ENCODE data around the gene MOB2. TPM values are rescaled to one million over a fixed set of nuclear protein-coding genes. Genes with fewer than 3 reads are reported as not detected.
"Not testable (repeated sequence)": the region's sequence is repeated elsewhere in the genome, so short reads cannot be mapped to it uniquely, and the experiment has no call there.

MOB2 gene
- total and polyA plus RNA-seq, 4 donors, result 8.3 to 18.5 (median 14.8) TPM

DNA sequence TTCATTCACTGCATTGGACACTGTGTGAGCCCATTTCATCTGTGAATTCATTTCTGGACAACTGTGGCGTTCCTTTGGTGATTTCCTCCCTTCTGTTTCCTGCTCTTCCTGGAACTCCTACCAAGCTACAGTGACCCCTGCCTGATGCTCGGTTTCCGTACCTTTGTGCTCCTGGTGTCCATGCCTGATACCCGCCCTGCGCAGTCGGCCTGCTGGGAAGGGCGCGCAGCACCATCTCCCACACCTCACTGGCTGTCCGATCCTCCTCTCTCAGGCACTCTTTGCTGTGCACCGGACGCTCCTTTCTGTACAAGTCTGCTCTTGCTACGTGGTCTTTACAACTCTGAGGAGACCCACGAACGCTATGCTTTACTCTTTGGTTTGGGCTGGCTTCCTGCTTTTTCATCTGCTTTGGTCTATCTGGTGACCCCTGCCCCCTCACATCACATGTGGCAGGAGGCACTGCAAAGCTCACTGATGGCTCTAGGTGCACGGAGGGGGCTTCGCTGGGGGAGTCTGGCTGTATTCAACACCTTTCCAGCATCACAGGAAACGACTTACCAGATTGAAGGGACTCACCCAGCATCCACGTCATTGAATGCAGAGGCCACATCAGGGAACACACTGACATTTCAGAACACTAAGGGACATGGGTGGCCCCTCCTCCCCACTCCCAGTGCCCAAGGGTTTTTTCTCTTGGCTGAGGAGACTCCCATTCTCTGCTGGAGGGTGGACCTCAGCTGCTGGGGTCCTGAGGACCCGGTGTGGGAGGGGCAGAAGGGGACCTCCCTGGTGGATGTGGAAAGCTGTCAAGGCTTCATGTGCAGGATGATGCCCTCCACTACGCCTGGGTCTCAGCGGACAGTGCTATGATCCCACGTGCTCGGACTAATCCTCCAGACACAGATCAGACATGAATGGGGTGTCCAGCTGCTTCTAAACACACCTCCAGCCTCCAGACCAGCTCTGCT is 27.0 kb upstream of the MOB2 start:
- no peak overlapping the region for H3K27ac ChIP-seq (ENCODE audit: low read depth in 1 of 2, low read length in 2 of 2)
- 84% methylated on average over 23 of the region's 23 CpGs for WGBS
- no peaks in the 10 kb centered on the region for H3K9me3 ChIP-seq (ENCODE audit: control insufficient read depth in 4 of 4, low read length in 3 of 4)
- H3K36me3 ChIP-seq (ENCODE audit: control insufficient read depth in 4 of 4, insufficient read depth in 3 of 4, low read depth in 1 of 4, low read length in 3 of 4), result no peaks in the 10 kb centered on the region
- H3K27me3 ChIP-seq (ENCODE audit: control insufficient read depth in 4 of 4, insufficient read depth in 4 of 4, low read length in 3 of 4), result no peaks in the 10 kb centered on the region
- no peak overlapping the region for H3K4me3 ChIP-seq (ENCODE audit: low read depth in 1 of 3, low read length in 3 of 3)
- peaks cover 2 to 12% (median 7%) of the 10 kb centered on the region in 4 donors for H3K4me1 ChIP-seq (ENCODE audit: control insufficient read depth in 4 of 4, insufficient read depth in 4 of 4, low read length in 3 of 4)
- TF ChIP-seq NR2F2 (IDR thresholded peaks at IDR 0.05) (peak; percentile 31), FOXA2 (IDR thresholded peaks at IDR 0.05) (no peak), RAD21 (IDR thresholded peaks at IDR 0.05) (no peak)
- H3K9ac ChIP-seq (ENCODE audit: low read depth in 1 of 2, low read length in 2 of 2), result no peak overlapping the region
- DNase-seq (ENCODE audit: low spot score), result no peak

DNA sequence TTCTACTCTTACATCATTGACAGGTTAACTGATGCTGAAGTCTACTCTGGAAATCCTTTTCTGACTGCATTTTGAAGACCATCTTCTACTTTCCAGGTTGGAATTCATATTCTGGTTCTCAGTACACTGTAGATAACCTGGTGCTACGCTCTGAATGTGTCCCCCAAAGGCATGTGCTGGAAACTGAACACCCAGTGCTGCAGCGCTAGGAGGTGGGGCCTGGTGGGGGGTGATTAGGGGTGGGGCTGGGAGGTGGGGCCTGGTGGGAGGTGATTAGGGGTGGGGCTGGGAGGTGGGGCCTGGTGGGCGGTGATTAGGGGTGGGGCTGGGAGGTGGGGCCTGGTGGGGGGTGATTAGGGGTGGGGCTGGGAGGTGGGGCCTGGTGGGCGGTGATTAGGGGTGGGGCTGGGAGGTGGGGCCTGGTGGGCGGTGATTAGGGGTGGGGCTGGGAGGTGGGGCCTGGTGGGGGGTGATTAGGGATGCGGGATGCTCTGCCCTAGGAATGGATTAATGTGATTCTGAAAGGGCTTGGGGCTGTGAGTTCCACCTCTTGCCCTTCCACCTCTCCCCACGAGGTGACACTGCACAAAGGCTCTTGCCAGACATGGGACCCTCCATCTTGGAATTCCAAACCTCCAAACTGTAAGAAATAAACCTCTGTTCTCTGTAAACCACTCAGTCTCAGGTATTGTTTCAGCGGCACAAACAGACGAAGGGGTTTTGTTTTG is 26.1 kb upstream of the MOB2 start:
- H3K4me1 ChIP-seq (ENCODE audit: control insufficient read depth in 4 of 4, insufficient read depth in 4 of 4, low read length in 3 of 4), result peaks cover 2 to 12% (median 7%) of the 10 kb centered on the region in 4 donors
- H3K27ac ChIP-seq (ENCODE audit: low read depth in 1 of 2, low read length in 2 of 2); DNase-seq (ENCODE audit: low spot score): not testable (repeated sequence)

DNA sequence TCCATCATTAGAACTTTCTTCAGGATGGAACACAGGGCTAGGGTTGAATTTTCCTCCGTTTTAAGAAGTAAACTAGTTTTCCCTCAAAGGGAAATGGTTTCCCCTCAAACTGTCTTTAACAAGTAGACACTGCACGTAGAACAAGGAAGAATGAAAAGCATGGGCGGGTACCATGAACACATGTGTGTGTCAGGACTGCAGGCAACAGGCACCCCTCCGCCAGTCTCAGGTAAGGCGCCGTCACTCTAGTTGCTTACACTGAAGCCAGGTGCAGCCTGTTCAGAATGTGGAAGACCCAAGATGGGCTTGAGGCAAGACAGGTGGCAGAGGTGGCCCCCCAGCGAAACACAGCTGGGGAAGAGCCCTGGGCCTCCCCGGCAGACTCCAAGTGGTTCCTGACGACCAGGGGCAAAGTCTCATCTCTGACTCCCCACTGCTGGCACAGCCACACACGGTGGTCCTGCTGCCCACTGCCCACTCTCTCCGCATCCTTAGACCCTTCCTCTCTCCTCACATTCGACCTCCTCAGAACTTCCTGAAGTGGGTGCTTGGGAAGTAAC is 25.4 kb upstream of the MOB2 start:
- TF ChIP-seq TAF1 (conservative IDR thresholded peaks at IDR 0.05) (no peak), SP1 (IDR thresholded peaks at IDR 0.05) (no peak)
- TF ChIP-seq, protein P1, sequence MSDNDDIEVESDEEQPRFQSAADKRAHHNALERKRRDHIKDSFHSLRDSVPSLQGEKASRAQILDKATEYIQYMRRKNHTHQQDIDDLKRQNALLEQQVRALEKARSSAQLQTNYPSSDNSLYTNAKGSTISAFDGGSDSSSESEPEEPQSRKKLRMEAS (IDR thresholded peaks at IDR 0.05), result no peak
- TF ChIP-seq, protein P2, sequence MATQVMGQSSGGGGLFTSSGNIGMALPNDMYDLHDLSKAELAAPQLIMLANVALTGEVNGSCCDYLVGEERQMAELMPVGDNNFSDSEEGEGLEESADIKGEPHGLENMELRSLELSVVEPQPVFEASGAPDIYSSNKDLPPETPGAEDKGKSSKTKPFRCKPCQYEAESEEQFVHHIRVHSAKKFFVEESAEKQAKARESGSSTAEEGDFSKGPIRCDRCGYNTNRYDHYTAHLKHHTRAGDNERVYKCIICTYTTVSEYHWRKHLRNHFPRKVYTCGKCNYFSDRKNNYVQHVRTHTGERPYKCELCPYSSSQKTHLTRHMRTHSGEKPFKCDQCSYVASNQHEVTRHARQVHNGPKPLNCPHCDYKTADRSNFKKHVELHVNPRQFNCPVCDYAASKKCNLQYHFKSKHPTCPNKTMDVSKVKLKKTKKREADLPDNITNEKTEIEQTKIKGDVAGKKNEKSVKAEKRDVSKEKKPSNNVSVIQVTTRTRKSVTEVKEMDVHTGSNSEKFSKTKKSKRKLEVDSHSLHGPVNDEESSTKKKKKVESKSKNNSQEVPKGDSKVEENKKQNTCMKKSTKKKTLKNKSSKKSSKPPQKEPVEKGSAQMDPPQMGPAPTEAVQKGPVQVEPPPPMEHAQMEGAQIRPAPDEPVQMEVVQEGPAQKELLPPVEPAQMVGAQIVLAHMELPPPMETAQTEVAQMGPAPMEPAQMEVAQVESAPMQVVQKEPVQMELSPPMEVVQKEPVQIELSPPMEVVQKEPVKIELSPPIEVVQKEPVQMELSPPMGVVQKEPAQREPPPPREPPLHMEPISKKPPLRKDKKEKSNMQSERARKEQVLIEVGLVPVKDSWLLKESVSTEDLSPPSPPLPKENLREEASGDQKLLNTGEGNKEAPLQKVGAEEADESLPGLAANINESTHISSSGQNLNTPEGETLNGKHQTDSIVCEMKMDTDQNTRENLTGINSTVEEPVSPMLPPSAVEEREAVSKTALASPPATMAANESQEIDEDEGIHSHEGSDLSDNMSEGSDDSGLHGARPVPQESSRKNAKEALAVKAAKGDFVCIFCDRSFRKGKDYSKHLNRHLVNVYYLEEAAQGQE (IDR thresholded peaks at IDR 0.05), result no peak
- H3K9ac ChIP-seq (ENCODE audit: low read depth in 1 of 2, low read length in 2 of 2), result no peak overlapping the region
- 91% methylated on average over 12 of the region's 12 CpGs for WGBS
- no peaks in the 10 kb centered on the region for H3K9me3 ChIP-seq (ENCODE audit: control insufficient read depth in 4 of 4, low read length in 3 of 4)
- no peaks in the 10 kb centered on the region for H3K36me3 ChIP-seq (ENCODE audit: control insufficient read depth in 4 of 4, insufficient read depth in 3 of 4, low read depth in 1 of 4, low read length in 3 of 4)
- no peak overlapping the region for H3K4me3 ChIP-seq (ENCODE audit: low read depth in 1 of 3, low read length in 3 of 3)
- H3K27ac ChIP-seq (ENCODE audit: low read depth in 1 of 2, low read length in 2 of 2), result no peak overlapping the region
- no peak for DNase-seq (ENCODE audit: low spot score)
- no peaks in the 10 kb centered on the region for H3K27me3 ChIP-seq (ENCODE audit: control insufficient read depth in 4 of 4, insufficient read depth in 4 of 4, low read length in 3 of 4)
- peaks cover 2 to 12% (median 7%) of the 10 kb centered on the region in 4 donors for H3K4me1 ChIP-seq (ENCODE audit: control insufficient read depth in 4 of 4, insufficient read depth in 4 of 4, low read length in 3 of 4)

More for the DNA sequence above, 26.1 kb upstream of the MOB2 start:
- not testable (repeated sequence) for H3K27me3 ChIP-seq (ENCODE audit: control insufficient read depth in 4 of 4, insufficient read depth in 4 of 4, low read length in 3 of 4); H3K4me3 ChIP-seq (ENCODE audit: low read depth in 1 of 3, low read length in 3 of 3); H3K9ac ChIP-seq (ENCODE audit: low read depth in 1 of 2, low read length in 2 of 2); H3K36me3 ChIP-seq (ENCODE audit: control insufficient read depth in 4 of 4, insufficient read depth in 3 of 4, low read depth in 1 of 4, low read length in 3 of 4); H3K9me3 ChIP-seq (ENCODE audit: control insufficient read depth in 4 of 4, low read length in 3 of 4)
- WGBS, result 80% methylated on average over 9 of the region's 9 CpGs

Data from liver (tissue), 9 donors.